GM11168 (cell line): ENCODE results near the gene CHCT1.
"Not testable (repeated sequence)": the region's sequence is repeated elsewhere in the genome, so short reads cannot be mapped to it uniquely, and the experiment has no call there.

Source experiments
- in situ Hi-C: fragments of 300-500 bp; cut with MboI; formaldehyde crosslinking; loops from one replicate; pipeline ENCODE4 v1.12.0; 2022; ENCODE audit warnings: low sequenced_read_pairs; ENCODE audit not compliant: unreplicated experiment

Gene CHCT1

GRCh38 chr17:60398227-60398959, 23.9 kb upstream of the CHCT1 start:
- in situ Hi-C loops: no loop called here

DNA sequence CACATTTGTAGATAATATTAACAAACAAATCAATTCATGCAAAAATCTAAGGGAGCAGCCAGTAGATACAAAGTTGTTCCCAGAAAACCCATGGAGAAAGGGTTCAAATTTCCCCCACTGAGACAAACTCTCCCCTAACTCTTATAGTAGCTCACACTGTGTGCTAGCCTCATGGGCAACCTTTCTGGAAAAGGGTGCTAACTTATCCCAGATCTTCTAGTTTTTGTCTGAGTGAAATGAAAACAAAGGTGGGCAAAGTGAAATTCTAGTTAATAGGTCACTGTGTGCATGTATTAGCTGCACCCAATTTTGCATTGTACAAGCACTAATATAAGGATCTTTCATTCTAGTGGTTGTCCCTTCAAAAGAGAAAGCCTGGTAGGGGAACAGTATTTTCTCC, 20.5 kb upstream of the CHCT1 start:
- in situ Hi-C loops: no loop called here

- in situ Hi-C loops: no loop called here
Observed at GRCh38 chr17:60403523-60403810, 18.8 kb upstream of the CHCT1 start.

DNA sequence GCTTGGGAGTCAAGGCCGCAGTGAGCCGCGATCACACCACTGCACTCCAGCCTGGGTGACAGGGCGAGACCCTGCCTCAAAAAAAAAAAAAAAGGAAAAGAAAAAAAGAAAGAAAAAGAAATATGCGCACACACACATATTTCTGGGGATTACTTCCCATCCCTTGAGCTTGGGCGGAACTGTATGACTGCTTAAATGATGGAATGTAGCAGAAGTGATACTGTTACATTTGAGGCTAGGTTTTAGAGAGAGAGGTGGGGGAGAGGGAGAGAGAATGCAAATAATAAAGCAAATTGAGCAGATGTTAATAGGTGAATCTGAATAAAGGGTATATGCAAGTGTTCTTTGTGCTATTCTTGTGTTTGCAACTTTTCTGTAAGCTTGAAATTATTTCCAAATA, 18.3 kb upstream of the CHCT1 start:
- in situ Hi-C loops: no loop called here

DNA sequence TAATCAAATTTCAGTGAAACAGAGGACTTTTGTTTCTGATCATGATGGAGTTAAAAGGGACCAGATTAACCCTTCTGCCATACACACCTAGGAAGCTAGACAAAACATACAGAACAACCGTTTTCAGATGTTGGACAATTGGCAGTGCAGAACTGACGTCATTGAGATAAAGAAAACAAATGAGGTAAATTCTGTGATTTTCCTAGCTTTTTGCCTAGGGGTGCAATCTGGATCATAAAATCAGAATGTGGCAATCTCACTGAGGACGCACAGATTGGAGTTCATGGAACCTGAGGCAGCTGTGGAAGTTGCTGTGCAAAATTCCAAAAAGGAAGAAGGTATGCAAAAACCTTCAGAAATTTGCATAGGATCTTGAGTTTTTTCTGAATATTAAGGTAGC, 15.4 kb upstream of the CHCT1 start:
- in situ Hi-C loops: no loop called here

- in situ Hi-C loops: no loop called here
Observed at GRCh38 chr17:60410001-60410400, 12.3 kb upstream of the CHCT1 start.

DNA sequence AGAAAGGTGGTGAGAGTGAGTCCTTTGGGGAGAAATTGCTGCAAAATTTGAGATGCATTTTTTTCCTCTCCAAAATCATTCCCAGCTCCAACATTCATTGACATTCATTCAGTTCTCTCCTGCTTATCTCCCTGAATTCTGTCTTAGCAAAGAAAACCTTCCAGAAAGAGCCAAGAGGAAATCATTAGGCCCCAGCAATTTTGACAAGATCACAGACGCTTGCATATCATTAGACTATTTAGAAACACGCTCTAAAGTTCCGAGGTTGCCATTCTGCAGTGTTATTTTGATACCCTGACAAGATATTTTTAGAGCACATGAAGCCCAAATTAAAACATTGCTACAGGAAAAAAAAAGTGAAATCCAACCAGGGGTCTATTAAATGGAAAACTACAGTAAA, 9.6 kb upstream of the CHCT1 start:
- in situ Hi-C loops: no loop called here

GRCh38 chr17:60415146-60415545, 7.1 kb upstream of the CHCT1 start:
- in situ Hi-C loops: no loop called here

GRCh38 chr17:60416368-60416925, 5.8 kb upstream of the CHCT1 start:
- in situ Hi-C loops: no loop called here

DNA sequence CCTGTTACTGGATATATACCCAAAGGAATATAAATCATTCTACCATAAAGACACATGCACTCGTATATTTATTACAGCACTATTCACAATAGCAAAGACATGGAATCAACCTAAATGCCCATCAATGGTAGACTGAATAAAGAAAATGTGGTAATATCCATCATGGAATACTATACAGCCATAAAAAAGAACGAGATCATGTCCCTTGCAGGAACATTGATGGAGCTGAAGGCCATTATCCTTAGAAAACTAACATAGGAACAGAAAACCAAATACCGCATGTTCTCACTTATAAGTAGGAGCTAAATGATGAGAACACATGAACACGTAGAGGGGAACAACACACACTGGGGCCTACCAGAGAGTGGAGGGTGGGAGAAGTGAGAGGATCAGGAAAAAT, 3.3 kb upstream of the CHCT1 start:
- in situ Hi-C loops: not testable (repeated sequence)

DNA sequence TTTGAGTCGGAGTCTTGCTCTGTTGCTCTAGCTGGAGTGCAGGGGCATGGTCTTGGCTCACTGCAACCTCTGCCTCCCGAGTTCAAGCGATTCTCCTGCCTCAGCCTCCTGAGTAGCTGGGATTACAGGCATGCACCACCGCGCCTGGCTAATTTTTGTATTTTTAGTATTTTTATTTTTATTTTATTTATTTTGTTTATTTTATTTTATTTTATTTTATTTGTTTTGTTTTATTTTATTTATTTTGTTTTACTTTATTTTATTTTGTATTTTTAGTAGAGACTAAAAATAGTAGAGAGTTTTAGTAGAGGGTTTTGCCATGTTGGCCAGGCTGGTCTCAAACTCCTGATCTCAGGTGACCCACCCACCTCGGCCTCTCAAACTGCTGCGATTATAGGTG, 2.4 kb upstream of the CHCT1 start:
- in situ Hi-C loops: not testable (repeated sequence)

- in situ Hi-C loops: no loop called here
Observed at GRCh38 chr17:60421273-60422161, 772 bp upstream of the CHCT1 start.

- in situ Hi-C loops: no loop called here
Observed at GRCh38 chr17:60423865-60424264, 1.6 kb downstream of the CHCT1 start.

DNA sequence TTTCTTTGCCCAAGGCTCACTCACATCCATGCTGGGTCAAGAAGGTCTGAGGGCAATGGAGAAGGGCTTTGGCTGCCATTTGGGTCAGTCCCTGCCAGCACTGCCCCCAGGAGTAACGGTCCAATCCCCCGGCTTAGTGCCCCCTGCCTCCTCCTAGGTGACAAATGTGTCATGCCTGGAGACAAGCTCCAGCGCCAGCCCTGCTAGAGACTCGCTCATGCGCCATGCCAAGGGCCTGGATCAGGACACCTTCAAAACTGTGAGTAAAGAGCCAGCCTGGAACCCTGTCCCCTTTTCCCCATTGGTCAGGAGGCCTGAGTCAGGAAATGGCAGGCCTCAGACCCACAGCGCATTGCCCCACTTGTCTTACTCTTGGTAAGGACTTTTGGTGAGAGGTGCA, 3.3 kb downstream of the CHCT1 start:
- in situ Hi-C loops: no loop called here

- in situ Hi-C loops: no loop called here
Observed at GRCh38 chr17:60426596-60426995, 4.3 kb downstream of the CHCT1 start.

DNA sequence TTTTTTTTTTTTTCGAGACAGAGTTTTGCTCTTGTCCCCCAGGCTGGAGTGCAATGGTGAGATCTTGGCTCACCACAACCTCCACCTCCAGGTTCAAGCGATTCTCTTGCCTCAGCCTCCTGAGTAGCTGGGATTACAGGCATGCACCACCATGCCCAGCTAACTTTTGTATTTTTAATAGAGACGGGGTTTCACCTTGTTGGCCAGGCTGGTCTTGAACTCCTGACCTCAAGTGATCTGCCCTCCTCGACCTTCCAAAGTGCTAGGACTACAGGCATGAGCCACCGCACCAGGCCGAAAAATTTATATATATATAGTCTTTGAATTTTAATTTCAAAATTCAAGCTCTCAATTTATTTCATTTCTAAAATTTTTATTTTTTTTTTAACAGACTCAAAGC, 6.2 kb downstream of the CHCT1 start:
- in situ Hi-C loops: not testable (repeated sequence)

DNA sequence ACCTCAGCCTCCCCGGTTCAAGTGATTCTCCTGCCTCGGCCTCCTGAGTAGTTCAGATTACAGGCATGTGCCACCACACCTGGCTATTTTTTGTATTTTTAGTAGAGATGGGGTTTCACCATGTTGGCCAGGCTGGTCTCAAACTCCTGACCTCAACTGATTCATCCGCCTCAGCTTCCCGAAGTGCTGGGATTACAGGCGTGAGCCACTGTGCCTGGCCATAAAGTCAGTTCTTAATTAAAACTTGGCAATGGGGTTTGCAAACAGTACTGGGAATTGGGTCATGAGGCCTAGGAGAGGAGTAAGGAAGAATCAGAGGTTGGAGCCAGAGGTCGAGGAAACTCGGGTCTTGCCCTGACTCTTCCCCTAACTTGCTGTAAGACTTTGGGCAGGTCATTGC, 8.3 kb downstream of the CHCT1 start:
- in situ Hi-C loops: loop anchor here (10.0 kb wide), 1 partner anchor 286 kb away; the partner anchor contains the start of gene CA4

GRCh38 chr17:60433021-60433997, 11.0 kb downstream of the CHCT1 start:
- in situ Hi-C loops: loop anchor here (10.0 kb wide), 1 partner anchor 289 kb away; the partner anchor contains the start of gene CA4

GRCh38 chr17:60435244-60436167, 13.2 kb downstream of the CHCT1 start:
- in situ Hi-C loops: loop anchor here (10.0 kb wide), 1 partner anchor 291 kb away; the partner anchor contains the start of gene CA4
